HK-2 (cell line): ENCODE measurements around the gene OIT3.
"Not testable (repeated sequence)": the region's sequence is repeated elsewhere in the genome, so short reads cannot be mapped to it uniquely, and the experiment has no call there.

Experiments
- DNase-seq: peaks from one replicate; pipeline ENCODE4 v3.0.0-alpha.2; 2018; ENCODE audit not compliant: unreplicated experiment

The OIT3 gene

DNA sequence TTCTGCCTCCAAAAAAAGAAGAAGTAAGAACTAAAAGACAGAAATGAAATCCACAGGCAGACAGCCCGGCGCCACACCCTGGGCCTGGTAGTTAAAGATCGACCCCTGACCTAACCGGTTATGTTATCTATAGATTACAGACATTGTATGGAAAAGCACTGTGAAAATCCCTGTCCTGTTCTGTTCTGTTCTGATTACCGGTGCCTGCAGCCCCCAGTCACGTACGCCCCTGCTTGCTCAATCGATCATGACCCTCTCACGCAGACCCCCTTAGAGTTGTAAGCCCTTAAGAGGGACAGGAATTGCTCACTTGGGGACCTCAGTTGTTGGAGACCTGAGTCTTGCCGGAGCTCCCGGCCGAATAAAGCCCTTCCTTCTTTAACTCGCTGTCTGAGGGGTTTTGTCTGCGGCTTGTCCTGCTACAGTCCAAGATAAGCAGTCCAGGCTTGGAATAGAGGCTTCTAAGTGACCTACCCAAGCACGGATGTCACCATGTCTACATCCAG lies 10.5 kb downstream of the OIT3 start:
- DNase-seq, result not testable (repeated sequence)

DNA sequence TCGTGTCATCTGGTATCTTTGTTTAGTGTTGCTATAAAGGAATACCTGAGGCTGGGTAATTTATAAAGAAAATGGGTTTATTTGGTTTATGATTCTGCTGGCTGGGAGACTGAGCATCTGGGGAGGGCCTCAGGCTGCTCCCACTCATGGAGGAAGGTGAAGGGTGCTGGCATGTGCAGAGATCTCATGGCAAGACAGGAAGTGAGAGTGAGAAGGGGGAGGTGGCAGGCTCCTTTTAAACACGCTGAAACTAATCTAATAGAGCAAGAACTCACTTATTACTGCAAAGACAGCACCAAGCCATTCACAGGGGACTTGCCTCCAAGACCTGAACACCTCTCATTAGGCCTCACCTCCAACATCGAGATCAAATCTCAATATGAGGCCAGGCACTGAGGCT lies 11.3 kb downstream of the OIT3 start:
- no peak for DNase-seq

DNA sequence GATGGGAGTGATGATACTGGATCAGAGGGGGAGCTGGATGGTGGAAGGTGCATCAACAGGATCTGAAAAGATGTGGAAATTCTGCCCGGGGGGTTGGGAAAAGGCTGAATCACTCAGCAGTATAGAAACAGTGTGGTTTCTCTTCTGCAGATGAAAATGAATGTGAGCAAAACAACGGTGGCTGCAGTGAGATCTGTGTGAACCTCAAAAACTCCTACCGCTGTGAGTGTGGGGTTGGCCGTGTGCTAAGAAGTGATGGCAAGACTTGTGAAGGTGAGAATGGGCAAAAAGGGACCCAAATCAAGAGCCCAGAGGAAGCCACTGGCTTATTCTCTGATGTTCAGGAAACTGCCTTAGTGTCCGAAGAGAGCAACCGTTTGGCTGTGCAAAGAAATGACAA lies 12.9 kb downstream of the OIT3 start:
- no peak for DNase-seq

DNA sequence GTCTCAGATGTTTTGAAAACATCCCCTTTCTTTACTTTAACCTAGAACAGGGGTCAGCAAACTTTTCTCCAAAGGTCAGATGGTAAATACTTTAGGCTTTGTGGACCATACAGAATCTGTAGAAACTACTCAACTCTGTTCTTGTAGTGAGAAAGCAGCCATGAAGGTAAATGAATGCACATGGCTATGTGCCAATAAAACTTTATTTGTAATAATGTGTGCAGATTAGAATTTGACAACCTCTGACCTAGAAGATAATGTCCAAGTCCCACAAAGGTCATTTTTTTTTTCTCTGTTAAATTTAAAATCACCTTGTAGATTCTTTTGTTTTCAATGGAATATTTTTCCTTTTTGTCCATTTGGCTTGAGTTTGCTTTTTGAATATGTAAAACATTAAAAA lies 17.2 kb downstream of the OIT3 start:
- DNase-seq, result no peak

DNA sequence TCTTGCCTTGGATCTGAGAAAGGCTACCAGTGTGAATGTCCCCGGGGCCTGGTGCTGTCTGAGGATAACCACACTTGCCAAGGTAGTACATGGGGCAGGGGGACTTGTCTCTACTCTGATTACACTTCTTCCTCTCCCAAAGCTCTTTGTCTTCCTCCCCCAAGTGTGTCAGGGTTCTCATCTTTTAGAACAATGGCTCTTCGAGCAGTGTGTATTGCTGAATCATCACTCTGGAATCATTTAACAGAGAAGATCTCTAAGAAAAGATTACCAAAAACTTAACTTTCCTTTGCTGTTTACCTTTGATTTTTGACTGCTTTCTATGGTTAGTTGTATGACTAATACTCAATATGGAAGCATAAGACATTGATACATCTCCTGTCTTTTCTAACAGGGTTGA lies 18.2 kb downstream of the OIT3 start:
- no peak for DNase-seq

DNA sequence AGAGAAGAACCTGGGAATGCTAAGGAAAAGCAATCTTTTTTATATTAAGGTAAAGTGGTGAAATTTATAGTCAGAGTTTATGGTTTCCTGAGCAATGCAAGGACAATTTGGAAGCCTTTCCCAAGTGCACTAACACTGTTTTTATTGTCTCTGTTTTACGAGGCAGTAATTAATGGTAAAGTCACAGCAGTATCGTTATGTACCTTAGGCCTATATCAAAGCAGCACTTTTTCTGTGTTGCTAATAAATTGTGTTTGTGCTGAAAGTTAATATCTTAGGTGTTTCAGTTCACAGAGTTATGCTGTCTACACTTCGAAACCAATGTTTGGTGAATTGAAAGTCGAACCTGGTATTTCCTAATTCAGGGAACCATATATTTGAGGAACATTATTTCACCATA lies 19.2 kb downstream of the OIT3 start:
- DNase-seq, result no peak

DNA sequence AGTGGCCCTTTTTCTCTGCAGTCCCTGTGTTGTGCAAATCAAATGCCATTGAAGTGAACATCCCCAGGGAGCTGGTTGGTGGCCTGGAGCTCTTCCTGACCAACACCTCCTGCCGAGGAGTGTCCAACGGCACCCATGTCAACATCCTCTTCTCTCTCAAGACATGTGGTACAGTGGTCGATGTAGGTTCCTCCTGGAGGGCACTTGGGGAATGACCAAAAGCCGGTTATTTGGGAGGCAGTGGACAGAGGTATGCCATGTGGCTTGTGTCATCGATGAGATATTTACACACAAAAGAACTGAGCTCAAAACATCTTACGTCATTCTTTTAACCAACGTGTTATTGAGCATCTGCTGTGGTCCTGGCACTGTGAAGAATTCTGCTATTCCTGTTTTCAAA lies 19.7 kb downstream of the OIT3 start:
- no peak for DNase-seq

DNA sequence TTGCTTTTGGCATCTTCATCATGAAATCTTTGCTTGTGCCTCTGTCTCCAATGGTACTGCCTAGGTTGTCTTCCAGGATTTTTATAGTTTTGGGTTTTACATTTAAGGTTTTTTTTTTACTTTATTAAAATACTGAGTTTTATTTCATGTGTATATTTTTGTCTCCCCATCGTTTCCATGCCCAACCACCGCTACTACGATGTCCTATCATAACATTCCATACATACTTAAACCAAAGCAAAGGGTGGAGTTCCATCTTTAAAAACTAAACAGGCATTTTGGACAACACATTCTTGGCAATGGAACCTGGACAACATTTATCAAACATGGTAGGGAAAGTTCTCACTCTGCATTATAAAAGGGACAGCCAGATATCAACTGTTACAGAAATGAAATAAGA lies 23.7 kb downstream of the OIT3 start:
- not testable (repeated sequence) for DNase-seq

DNA sequence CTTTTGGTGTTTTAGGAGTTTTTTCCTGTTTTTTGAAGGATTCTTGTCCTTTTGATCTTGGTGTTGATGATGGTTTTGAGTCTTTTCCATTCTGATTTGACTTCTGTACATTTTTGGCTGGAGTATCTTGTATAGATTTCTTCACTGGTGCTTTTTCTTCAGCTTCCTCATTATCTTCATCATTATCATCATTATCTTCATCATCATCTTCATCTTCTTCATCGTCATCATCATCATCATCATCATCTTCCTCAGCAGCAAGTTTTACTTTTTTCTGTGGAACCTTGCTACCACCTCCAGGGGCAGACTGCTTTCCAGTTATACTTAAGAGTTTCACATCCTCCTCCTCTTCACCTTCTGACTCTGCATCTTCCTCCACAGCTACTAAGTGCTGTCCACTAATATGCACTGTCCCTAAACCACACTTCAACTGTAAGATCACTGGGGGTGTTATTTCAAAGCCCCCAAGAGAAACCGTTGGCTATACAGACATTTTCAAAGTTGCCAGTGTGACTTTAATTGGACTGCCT lies 24.3 kb downstream of the OIT3 start:
- DNase-seq, result not testable (repeated sequence)

DNA sequence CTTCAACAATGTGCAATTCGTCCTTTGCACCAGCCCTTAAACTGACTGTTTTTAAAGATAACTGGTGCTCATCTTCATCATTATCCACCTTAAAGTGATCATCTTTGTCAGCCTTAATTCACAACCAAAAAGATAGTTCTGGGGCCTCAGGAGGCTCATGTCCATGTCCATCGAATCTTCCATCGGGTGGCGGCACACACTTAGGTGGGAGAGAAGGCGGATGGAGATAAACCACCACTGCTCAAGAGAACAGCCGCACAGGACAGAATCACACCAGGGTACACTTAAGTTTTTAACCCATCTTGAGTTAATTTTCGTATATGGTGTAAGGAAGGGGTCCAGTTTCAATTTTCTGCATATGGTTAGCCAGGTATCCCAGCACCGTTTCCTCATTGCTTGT lies 24.8 kb downstream of the OIT3 start:
- no peak for DNase-seq

DNA sequence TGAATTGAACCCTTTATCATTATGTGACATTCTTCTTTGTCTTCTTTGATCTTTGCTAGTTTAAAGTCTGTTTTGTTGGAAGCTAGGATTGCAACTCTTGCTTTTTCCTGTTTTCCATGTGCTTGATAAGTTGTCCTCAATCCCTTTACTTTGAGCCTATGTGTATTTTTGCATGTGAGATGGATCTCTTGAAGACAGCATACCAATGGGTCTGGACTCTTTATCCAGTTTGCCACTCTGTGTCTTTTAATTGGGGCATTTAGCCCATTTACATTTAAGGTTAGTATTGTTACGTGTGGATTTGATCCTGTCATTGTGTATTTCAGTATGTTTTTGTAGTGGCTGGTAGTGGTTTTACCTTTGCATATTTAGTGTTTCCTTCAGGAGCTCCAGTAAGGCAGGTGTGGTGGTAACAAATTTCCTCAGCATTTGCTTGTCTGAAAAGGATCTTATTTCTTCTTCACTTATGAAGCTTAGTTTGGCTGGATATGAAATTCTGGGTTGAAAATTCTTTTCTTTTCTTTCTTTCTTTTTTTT lies 27.7 kb downstream of the OIT3 start:
- not testable (repeated sequence) for DNase-seq

DNA sequence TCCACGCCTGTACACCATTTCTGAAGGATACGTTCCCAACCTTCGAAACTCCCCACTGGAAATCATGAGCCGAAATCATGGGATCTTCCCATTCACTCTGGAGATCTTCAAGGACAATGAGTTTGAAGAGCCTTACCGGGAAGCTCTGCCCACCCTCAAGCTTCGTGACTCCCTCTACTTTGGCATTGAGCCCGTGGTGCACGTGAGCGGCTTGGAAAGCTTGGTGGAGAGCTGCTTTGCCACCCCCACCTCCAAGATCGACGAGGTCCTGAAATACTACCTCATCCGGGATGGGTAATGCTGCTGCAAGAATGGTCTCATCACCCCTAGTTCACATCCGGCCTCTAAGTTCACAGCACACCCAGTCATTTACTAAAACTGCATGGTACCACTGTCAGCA lies 30.8 kb downstream of the OIT3 start:
- no peak for DNase-seq

DNA sequence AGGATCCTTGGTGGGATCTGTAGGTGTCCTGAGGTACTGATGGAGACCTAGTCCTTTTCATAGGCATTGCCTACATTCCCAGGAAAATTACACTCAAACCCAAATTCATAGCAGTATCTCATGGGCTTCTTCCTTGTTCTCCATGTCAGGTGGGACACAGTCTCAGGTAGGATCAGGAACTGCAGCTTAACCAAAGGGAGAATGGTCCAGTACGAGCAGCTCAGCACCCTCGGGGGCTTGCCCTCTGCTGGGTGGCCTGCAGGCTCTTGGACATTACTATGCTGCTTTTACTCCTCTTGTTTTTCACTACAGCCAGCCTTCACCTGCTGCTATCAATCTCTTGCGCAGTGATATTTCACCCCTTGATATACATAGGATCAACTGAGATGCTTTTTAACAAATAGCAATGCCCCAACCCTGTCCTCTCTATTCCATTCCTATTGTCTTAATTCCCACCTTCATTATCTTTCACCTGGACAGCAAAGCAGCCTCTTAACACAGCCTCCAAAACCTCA lies 32.5 kb downstream of the OIT3 start:
- no peak for DNase-seq

DNA sequence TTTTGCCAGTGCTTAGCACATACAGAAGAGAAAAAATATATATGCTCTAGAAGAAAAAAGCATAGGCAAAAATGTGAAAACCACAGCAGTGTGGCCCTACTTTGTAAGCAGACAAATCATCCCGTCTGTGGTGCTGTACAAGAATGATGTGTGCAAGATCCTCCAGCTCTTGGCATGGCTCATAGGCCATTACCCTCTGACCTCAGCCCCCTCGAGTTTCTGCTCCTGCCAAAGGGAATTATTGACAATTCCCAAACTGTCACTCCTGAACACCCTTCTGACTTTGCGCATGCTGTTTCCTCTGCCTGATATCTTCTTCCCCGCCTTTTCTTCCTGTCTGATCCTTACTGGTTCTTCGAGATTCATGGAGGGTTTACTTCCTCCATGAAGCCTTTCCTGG lies 33.9 kb downstream of the OIT3 start:
- no peak for DNase-seq

DNA sequence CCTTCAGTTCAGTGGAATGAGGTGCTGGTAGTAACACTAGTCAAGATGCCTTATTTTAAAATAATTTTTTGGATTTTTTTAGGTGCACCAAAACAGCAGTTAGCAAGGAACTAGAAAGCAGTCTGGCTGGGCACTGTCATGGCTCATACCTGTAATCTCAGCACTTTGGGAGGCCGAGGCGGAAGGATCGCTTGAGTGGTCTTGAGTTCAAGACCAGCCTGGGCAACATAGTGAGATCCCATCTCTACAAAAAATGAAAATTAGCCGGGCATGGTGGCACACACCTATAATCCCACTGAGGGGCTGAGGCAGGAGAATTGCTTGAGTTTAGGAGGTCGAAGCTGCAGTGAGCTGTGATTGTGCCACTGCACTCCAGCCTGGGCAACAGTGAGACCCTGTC lies 35.3 kb downstream of the OIT3 start:
- DNase-seq, result no peak

DNA sequence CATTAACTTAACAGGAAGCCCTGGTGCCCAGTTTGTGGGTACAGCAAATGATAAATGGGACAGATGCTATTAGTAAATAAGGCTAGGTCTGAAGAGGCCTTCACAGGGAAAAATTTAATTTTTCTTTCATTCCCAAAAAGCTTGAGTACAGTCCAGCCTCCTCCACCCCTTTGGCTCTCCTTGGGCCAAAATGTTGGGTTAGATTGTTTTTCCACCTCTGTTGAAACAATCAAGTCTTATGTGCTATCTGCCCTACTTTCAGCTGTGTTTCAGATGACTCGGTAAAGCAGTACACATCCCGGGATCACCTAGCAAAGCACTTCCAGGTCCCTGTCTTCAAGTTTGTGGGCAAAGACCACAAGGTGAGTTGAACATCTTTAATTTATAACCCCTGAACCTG lies 36.7 kb downstream of the OIT3 start:
- no peak for DNase-seq

DNA sequence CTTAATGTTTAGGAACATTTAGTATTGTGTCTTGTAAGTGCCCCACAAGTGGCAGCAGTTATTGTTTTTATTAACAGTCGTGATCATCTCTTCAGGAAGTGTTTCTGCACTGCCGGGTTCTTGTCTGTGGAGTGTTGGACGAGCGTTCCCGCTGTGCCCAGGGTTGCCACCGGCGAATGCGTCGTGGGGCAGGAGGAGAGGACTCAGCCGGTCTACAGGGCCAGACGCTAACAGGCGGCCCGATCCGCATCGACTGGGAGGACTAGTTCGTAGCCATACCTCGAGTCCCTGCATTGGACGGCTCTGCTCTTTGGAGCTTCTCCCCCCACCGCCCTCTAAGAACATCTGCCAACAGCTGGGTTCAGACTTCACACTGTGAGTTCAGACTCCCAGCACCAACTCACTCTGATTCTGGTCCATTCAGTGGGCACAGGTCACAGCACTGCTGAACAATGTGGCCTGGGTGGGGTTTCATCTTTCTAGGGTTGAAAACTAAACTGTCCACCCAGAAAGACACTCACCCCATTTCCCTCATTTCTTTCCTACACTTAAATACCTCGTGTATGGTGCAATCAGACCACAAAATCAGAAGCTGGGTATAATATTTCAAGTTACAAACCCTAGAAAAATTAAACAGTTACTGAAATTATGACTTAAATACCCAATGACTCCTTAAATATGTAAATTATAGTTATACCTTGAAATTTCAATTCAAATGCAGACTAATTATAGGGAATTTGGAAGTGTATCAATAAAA lies 38.9 kb downstream of the OIT3 start:
- DNase-seq, result no peak

DNA sequence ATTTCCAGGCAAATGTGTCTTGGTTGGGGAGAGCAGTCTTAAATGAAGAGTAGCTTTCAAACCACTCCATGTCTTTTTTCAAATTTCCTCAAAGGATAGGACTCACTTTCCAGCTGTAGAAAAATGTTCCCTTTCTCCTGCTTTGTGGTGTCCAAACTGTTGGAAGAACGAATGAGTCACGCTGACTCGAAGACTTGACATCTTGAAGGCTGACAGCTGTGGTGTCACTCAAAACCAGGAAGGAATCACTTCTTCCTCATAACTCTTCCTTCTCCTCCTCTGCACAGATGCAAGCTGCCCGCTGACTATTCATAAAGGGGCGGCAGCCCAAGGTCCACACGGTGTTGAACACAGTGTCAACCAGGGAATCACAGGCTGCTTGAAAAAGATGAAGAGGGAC lies 41.8 kb downstream of the OIT3 start:
- DNase-seq, result peak; percentile 15

DNA sequence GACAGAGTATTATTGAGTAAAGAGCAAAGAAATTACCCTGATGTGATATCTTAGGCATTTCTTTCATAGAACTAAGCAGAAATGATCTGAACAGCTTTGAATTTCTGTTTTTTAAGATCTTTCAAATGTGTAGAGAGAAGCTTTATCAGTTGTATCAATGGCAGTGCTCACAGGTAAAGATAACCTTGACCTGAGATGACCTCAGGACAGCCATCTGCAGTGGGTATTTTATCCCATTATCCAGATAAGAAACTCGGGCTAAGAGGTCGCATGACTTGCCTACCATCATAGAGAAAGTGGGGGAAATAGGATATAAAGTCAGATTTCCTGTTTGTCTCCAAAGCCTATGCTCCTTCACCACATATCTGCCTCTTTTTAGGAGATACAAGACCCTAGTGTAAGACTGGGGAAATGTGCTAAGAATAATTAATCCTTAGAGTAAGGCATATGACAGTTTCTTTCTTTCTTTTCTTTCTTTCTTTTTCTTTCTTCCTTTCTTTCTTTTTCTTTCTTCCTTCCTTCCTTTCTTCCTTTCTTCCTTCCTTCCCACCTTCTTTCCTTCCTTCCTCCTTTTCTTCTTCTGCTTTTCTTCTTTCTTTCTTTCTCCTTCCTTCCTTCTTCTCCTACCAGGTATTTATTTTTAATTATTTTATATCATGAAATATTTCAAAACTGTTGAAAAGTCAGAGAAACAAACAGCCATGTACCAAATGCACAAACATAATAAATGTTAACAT lies 50.1 kb downstream of the OIT3 start:
- no peak for DNase-seq

DNA sequence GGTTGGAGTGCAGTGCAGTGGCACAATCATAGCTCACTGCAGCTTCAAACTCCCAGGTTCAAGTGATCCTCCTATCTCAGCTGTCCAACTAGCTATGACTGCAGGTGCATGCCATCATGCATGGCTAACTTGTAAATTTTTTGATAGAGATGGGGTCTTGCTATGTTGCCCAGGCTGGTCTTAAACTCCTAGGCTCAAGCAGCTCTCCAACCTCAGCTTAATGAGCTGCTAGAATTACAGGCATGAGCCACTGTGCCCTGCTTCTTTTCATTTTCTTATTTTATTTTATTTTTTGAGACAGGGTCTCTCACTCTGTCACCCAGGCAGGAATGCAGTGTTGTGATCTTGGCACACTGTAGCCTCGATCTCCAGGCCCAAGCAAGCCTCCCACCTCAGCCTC lies 53.4 kb downstream of the OIT3 start:
- DNase-seq, result no peak

DNA sequence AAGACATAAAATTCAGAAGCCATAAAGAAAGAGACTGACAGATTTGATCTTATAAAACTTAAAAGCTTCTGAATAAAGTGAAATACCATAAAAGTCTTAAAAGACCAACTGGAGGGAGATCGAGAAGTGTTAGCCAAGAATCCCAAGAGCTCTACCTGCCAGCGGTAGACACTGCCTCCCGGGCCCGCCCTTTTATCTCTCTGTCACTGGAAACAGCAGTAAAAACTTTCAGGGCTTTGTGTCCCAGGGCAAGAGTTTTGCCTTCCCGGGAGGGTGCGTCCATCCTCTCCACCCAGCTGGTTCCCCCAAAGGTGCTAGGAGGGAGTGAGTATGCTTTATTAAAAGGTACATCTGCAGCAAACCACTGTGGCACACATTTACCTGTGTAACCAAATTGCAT lies 55.2 kb downstream of the OIT3 start:
- no peak for DNase-seq

DNA sequence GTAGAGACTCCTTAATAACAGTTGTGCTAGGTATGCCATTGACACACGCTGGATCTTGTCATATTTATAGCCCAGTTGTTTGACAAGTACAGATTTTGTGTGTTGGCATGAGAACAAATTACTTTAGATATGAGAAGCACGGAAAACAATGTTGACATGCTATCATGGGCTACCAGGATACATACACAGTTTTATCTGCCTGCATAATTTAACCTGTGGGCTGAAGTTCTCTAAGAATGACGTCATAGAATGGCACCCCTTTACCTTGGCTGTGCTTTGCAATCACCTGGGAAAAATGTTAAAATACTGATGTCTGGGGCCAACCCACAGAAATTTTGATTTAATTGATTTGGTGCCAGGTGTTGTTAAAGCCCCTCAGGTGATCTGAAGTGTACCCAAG lies 58.2 kb downstream of the OIT3 start:
- no peak for DNase-seq

DNA sequence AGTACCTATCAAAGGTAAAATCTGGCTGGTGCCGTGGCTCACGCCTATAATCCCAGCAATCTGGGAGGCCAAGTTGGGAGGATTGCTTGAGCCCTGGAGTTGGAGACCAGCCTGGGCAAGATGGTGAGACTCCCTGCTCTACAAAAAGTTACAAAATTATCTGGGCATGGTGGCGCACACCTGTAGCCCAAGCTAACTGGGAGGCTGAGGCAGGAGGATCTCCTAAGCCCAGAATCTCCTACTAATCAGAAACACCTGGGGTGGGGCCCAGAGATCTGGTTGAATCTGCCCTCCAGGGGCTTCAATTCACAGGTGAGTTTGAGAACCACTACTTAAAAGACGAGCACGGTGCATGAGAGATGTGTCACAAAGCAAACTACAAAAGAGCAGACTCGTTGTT lies 58.6 kb downstream of the OIT3 start:
- no peak for DNase-seq
